SK-N-SH (cell line): ENCODE data around the gene RAP1GAP. TPM values are rescaled to one million over a fixed set of nuclear protein-coding genes. Genes with fewer than 3 reads are reported as not detected.

Experiments
- CTCF ChIA-PET: fragments of 300-600, 350-600 bp; formaldehyde crosslinking; extraction: SDS; loops from one replicate; lab custom pipeline; 2021; lab: Yijun Ruan, JAX
- POLR2A ChIA-PET: fragments of 350-600 bp; sonication (Branson Sonifier 250); formaldehyde crosslinking; extraction: SDS; loops from one replicate; lab custom pipeline; 2020; ENCODE audit warnings: antibody characterized with exemption, inconsistent platforms; lab: Yijun Ruan, JAX
- DNase-seq: peaks from one replicate; pipeline ENCODE4 v3.0.0; 2012
- H2AFZ ChIP-seq: fragments of 200-600 bp; sonication (generic); 2 replicates; pipeline ENCODE4 v1.8.1; 2016; ENCODE audit warnings: antibody characterized with exemption, mild to moderate bottlenecking, low read depth
- H3F3A ChIP-seq: fragments of 200-600 bp; sonication (generic); replicated peaks from 2 replicates; pipeline ENCODE3; 2016; ENCODE audit warnings: antibody characterized with exemption, mild to moderate bottlenecking; ENCODE audit not compliant: insufficient read depth
- H3K27ac ChIP-seq, 2 experiments: fragments of 200-500 bp in 1 of 2; fragments of 200-600 bp in 1 of 2; sonication (Bioruptor generic) in 1 of 2; sonication (generic), shearing (Covaris generic) in 1 of 2; 2 replicates each; pipeline versions ENCODE4 v1.5.1 to v1.6.1; 2014 to 2016; ENCODE audit warnings: low read depth in 2 of 2, inconsistent platforms in 1 of 2, low read length in 1 of 2, mild to moderate bottlenecking in 1 of 2, mixed read lengths in 1 of 2
- H3K27me3 ChIP-seq: fragments of 200-600 bp; sonication (generic), shearing (Covaris generic); 2 replicates; pipeline ENCODE4 v1.6.1; 2016; ENCODE audit warnings: mixed run types; ENCODE audit not compliant: insufficient read depth
- H3K36me3 ChIP-seq, 2 experiments: fragments of 200-500 bp in 1 of 2; fragments of 200-600 bp in 1 of 2; sonication (Bioruptor generic) in 1 of 2; sonication (generic) in 1 of 2; replicated peaks in 1 of 2; 2 replicates each; pipeline versions ENCODE3 to v1.5.1; 2014 to 2016; ENCODE audit warnings: low read length in 1 of 2, mild to moderate bottlenecking in 1 of 2; ENCODE audit not compliant: insufficient read depth in 2 of 2, control insufficient read depth in 1 of 2
- H3K4me1 ChIP-seq, 2 experiments: fragments of 200-500 bp in 1 of 2; fragments of 200-600 bp in 1 of 2; sonication (Bioruptor generic) in 1 of 2; sonication (generic), shearing (Covaris generic) in 1 of 2; 2 replicates each; pipeline versions ENCODE4 v1.5.1 to v1.6.1; 2014 to 2016; ENCODE audit warnings: low read depth in 1 of 2, low read length in 1 of 2, mixed run types in 1 of 2; ENCODE audit not compliant: insufficient read depth in 2 of 2, control insufficient read depth in 1 of 2
- H3K4me2 ChIP-seq: fragments of 200-600 bp; sonication (generic), shearing (Covaris generic); 2 replicates; pipeline ENCODE4 v1.6.1; 2017; ENCODE audit warnings: mixed run types
- H3K4me3 ChIP-seq, 2 experiments: fragments of 200-500 bp in 1 of 2; fragments of 200-600 bp in 1 of 2; sonication (Bioruptor generic) in 1 of 2; sonication (generic), shearing (Covaris generic) in 1 of 2; 2 replicates each; pipeline versions ENCODE4 v1.5.1 to v1.8.1; 2014 to 2016; ENCODE audit warnings: low read depth in 2 of 2, inconsistent platforms in 1 of 2, low read length in 1 of 2, mild to moderate bottlenecking in 1 of 2, mixed read lengths in 1 of 2, moderate library complexity in 1 of 2
- H3K79me2 ChIP-seq: fragments of 200-600 bp; sonication (generic); 2 replicates; pipeline ENCODE4 v1.8.1; 2017; ENCODE audit warnings: mild to moderate bottlenecking; ENCODE audit not compliant: insufficient read depth
- H3K9ac ChIP-seq: fragments of 200-600 bp; sonication (generic); 2 replicates; pipeline ENCODE4 v1.6.1; 2017; ENCODE audit warnings: mixed run types
- H3K9me2 ChIP-seq: fragments of 200-600 bp; sonication (generic); 2 replicates; pipeline ENCODE4 v1.6.1; 2017; ENCODE audit warnings: mixed run types
- H3K9me3 ChIP-seq: fragments of 200-600 bp; sonication (generic); 2 replicates; pipeline ENCODE4 v1.6.1; 2017; ENCODE audit warnings: mixed run types, mild to moderate bottlenecking, moderate library complexity
- H4K20me1 ChIP-seq: fragments of 200-600 bp; sonication (generic); 2 replicates; pipeline ENCODE4 v1.6.1; 2017; ENCODE audit warnings: mild to moderate bottlenecking, mixed run types; ENCODE audit not compliant: insufficient read depth
- CHD2 ChIP-seq: fragments of 150-350 bp; IDR thresholded peaks from 2 replicates; pipeline ENCODE4 v1.6.1; 2018; ENCODE audit warnings: low read length; ENCODE audit not compliant: partially characterized antibody
- EP300 ChIP-seq, 2 experiments: IDR thresholded peaks; 2 replicates each; pipeline versions ENCODE4 v1.4.0 to v1.6.1; 2012; ENCODE audit warnings: borderline replicate concordance in 1 of 2, low read depth in 1 of 2, low read length in 1 of 2
- FOSL2 ChIP-seq: IDR thresholded peaks from 2 replicates; pipeline ENCODE4 v1.4.0; 2012; ENCODE audit warnings: low read depth, mild to moderate bottlenecking, moderate library complexity, borderline replicate concordance
- FOXM1 ChIP-seq: IDR thresholded peaks from 2 replicates; pipeline ENCODE4 v1.4.0; 2012; ENCODE audit warnings: low read depth, mild to moderate bottlenecking
- GABPA ChIP-seq: IDR thresholded peaks from 2 replicates; pipeline ENCODE4 v1.4.0; 2012; ENCODE audit warnings: low read depth, mild to moderate bottlenecking
- GATA2 ChIP-seq: sonication (generic); formaldehyde crosslinking; IDR thresholded peaks from 2 replicates; pipeline ENCODE4 v1.5.0; 2020; ENCODE audit warnings: mild to moderate bottlenecking, missing genetic modification reagents
- JUND ChIP-seq: IDR thresholded peaks from 2 replicates; pipeline ENCODE4 v1.4.0; 2012
- MXI1 ChIP-seq: IDR thresholded peaks from 2 replicates; pipeline ENCODE4 v1.6.1; 2012; ENCODE audit warnings: mild to moderate bottlenecking, low read depth, low read length, improper control_type of control experiment
- NFIC ChIP-seq: IDR thresholded peaks from 2 replicates; pipeline ENCODE4 v1.4.0; 2012; ENCODE audit warnings: borderline replicate concordance
- POLR2AphosphoS5 ChIP-seq: IDR thresholded peaks from 2 replicates; pipeline ENCODE4 v1.6.1; 2012; ENCODE audit warnings: low read depth, low read length
- RAD21 ChIP-seq: IDR thresholded peaks from 2 replicates; pipeline ENCODE4 v1.6.1; 2012; ENCODE audit warnings: mild to moderate bottlenecking, low read length
- RFX5 ChIP-seq: IDR thresholded peaks from 2 replicates; pipeline ENCODE4 v1.6.1; 2012; ENCODE audit warnings: mild to moderate bottlenecking, improper control_type of control experiment, low read length
- RXRA ChIP-seq: IDR thresholded peaks from 2 replicates; pipeline ENCODE4 v1.4.0; 2012; ENCODE audit warnings: low read depth, mild to moderate bottlenecking, borderline replicate concordance
- TAF1 ChIP-seq: IDR thresholded peaks from 2 replicates; pipeline ENCODE4 v1.6.1; 2012; ENCODE audit warnings: low read depth, mild to moderate bottlenecking, low read length, moderate library complexity, borderline replicate concordance
- TCF12 ChIP-seq: IDR thresholded peaks from 2 replicates; pipeline ENCODE4 v1.4.0; 2012
- WGBS: methylation state at CpG from one replicate; pipeline ENCODE4 v1.1.6; 2017; ENCODE audit warnings: low lambda C conversion rate; 5-methylcytosine and 5-hydroxymethylcytosine counted together
- polyA plus RNA-seq, 3 experiments: library from polyadenylated mRNA; depleted of rRNA; stranded (reverse); fragments of >200 nt; gene quantifications; 2 replicates each; pipeline ENCODE4 v1.2.3, GENCODE V29; 2012
- TF ChIP-seq, protein P1 (sequence below): IDR thresholded peaks from 2 replicates; pipeline ENCODE4 v1.4.0; 2012; ENCODE audit warnings: low read depth
- TF ChIP-seq, protein P2 (sequence below): IDR thresholded peaks from 2 replicates; pipeline ENCODE4 v1.4.0; 2012; ENCODE audit warnings: low read depth, borderline replicate concordance
- TF ChIP-seq, protein P3 (sequence below): fragments of 150-350 bp; IDR thresholded peaks from 2 replicates; pipeline ENCODE4 v1.6.1; 2017; ENCODE audit warnings: antibody characterized with exemption, low read length, low read depth, borderline replicate concordance
- TF ChIP-seq, protein P4 (sequence below): IDR thresholded peaks from 2 replicates; pipeline ENCODE4 v1.4.0; 2012; ENCODE audit warnings: low read depth, borderline replicate concordance

Gene RAP1GAP
- polyA plus RNA-seq, 1 of the 3 experiments (the other 2 are of a cell fraction), result 0.99 TPM

DNA sequence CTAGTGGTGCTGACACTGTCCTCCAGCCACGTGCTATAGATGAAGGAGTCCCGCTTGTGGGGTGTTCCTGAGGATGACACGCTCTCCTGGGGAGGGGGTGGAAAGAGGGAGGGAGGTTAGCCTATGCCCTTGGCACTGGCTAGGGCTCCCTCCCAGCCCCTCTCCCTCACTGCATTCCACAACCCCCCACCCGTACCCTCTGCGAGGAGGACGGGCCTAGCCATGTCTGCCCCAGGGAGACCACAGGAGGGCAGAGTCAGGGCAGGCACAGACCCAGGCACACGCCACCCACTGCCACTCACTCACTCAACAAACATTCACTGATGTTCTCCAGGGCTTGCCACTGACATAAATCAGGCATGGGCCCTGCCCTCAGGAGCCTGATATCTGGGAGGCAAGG is 70.7 kb downstream of the RAP1GAP start:
- H3K9me3 ChIP-seq, result no peaks in the 10 kb centered on the region
- H3K9me2 ChIP-seq, result no peaks in the 10 kb centered on the region
- H3K27ac ChIP-seq, result no peak overlapping the region
- H4K20me1 ChIP-seq, result no peaks in the 10 kb centered on the region
- TF ChIP-seq RAD21, result no peak
- no peak for TF ChIP-seq CHD2
- TF ChIP-seq EP300 (IDR thresholded peaks at IDR 0.05; ENCODE audit: borderline replicate concordance in 1 of 2, low read depth in 1 of 2, low read length in 1 of 2), result no peak
- TF ChIP-seq FOSL2, result no peak
- TF ChIP-seq RXRA, result no peak
- TF ChIP-seq TCF12, result no peak
- no peak for TF ChIP-seq GATA2
- ChIA-PET POLR2A (no interaction called here), CTCF (interaction anchor here (7.0 kb wide), 1 partner anchor 225 kb away, joined by 52 read pairs; no protein-coding TSS in a partner anchor)
- H3F3A ChIP-seq, result no peaks in the 10 kb centered on the region
- DNase-seq, result no peak
- H2AFZ ChIP-seq, result no peak overlapping the region
- no peak overlapping the region for H3K4me3 ChIP-seq
- no peak overlapping the region for H3K4me2 ChIP-seq
- H3K79me2 ChIP-seq, result no peaks in the 10 kb centered on the region
- H3K27me3 ChIP-seq, result no peaks in the 10 kb centered on the region
- no peak overlapping the region for H3K9ac ChIP-seq
- WGBS, result 60% methylated on average over 2 of the region's 7 CpGs
- no peaks in the 10 kb centered on the region for H3K36me3 ChIP-seq
- peaks cover 0 to 4% of the 10 kb centered on the region in 2 experiments; a peak in 1 of 4 replicates for H3K4me1 ChIP-seq

DNA sequence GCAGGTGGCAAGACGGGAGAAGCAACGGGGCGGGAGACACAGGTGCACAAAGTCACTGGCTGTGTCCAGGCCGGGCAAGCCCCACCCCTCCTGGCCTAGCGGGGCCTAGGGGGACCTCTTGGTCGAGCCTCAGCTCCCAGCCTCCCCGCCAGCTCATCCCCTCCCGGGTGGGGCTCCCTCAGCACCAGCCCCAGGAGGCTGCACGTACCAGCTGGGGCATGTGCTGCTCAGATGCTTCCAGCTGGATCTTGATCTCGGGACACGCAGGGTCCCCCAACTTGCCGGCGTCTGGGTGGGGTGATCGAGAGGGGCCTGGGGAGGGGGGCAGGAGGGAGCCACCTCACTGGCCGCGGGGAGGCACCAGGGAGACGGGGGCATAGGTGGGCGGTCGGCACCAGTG is 71.4 kb downstream of the RAP1GAP start:
- Histone ChIP-seq H3K4me2 (no peak overlapping the region), H3K9me2 (no peaks in the 10 kb centered on the region), H3K27ac (no peak overlapping the region), H3K79me2 (no peaks in the 10 kb centered on the region), H2AFZ (no peak overlapping the region), H3K9ac (no peak overlapping the region), H3K4me3 (no peak overlapping the region), H3F3A (no peaks in the 10 kb centered on the region), H4K20me1 (no peaks in the 10 kb centered on the region), H3K4me1 (peaks cover 0 to 4% of the 10 kb centered on the region in 2 experiments; a peak in 1 of 4 replicates), H3K9me3 (no peaks in the 10 kb centered on the region), H3K27me3 (no peaks in the 10 kb centered on the region), H3K36me3 (no peaks in the 10 kb centered on the region)
- CTCF ChIA-PET, result interaction anchor here (7.0 kb wide), 1 partner anchor 225 kb away, joined by 52 read pairs; no protein-coding TSS in a partner anchor
- POLR2A ChIA-PET, result no interaction called here
- WGBS, result no CpG with 5 or more reads among the region's 19 CpGs
- no peak for TF ChIP-seq EP300 (IDR thresholded peaks at IDR 0.05; ENCODE audit: borderline replicate concordance in 1 of 2, low read depth in 1 of 2, low read length in 1 of 2)
- no peak for TF ChIP-seq TCF12
- TF ChIP-seq NFIC, result no peak
- TF ChIP-seq, protein P1, sequence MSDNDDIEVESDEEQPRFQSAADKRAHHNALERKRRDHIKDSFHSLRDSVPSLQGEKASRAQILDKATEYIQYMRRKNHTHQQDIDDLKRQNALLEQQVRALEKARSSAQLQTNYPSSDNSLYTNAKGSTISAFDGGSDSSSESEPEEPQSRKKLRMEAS, result no peak
- TF ChIP-seq, protein P2, sequence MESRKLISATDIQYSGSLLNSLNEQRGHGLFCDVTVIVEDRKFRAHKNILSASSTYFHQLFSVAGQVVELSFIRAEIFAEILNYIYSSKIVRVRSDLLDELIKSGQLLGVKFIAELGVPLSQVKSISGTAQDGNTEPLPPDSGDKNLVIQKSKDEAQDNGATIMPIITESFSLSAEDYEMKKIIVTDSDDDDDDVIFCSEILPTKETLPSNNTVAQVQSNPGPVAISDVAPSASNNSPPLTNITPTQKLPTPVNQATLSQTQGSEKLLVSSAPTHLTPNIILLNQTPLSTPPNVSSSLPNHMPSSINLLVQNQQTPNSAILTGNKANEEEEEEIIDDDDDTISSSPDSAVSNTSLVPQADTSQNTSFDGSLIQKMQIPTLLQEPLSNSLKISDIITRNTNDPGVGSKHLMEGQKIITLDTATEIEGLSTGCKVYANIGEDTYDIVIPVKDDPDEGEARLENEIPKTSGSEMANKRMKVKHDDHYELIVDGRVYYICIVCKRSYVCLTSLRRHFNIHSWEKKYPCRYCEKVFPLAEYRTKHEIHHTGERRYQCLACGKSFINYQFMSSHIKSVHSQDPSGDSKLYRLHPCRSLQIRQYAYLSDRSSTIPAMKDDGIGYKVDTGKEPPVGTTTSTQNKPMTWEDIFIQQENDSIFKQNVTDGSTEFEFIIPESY, result no peak
- TF ChIP-seq, protein P3, sequence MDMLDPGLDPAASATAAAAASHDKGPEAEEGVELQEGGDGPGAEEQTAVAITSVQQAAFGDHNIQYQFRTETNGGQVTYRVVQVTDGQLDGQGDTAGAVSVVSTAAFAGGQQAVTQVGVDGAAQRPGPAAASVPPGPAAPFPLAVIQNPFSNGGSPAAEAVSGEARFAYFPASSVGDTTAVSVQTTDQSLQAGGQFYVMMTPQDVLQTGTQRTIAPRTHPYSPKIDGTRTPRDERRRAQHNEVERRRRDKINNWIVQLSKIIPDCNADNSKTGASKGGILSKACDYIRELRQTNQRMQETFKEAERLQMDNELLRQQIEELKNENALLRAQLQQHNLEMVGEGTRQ, result no peak
- no peak for TF ChIP-seq RFX5
- TF ChIP-seq JUND, result no peak
- TF ChIP-seq FOSL2, result no peak
- TF ChIP-seq GABPA, result no peak
- no peak for TF ChIP-seq TAF1
- TF ChIP-seq POLR2AphosphoS5, result no peak
- TF ChIP-seq MXI1, result no peak
- TF ChIP-seq FOXM1, result no peak
- TF ChIP-seq, protein P4, sequence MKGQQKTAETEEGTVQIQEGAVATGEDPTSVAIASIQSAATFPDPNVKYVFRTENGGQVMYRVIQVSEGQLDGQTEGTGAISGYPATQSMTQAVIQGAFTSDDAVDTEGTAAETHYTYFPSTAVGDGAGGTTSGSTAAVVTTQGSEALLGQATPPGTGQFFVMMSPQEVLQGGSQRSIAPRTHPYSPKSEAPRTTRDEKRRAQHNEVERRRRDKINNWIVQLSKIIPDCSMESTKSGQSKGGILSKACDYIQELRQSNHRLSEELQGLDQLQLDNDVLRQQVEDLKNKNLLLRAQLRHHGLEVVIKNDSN, result no peak
- DNase-seq, result no peak
